GM11168 (cell line): Measurements from ENCODE around the gene IFIH1.

Experiments used
- in situ Hi-C: fragments of 300-500 bp; cut with MboI; formaldehyde crosslinking; loops from one replicate; pipeline ENCODE4 v1.12.0; 2022; ENCODE audit warnings: low sequenced_read_pairs; ENCODE audit not compliant: unreplicated experiment

Gene IFIH1

DNA sequence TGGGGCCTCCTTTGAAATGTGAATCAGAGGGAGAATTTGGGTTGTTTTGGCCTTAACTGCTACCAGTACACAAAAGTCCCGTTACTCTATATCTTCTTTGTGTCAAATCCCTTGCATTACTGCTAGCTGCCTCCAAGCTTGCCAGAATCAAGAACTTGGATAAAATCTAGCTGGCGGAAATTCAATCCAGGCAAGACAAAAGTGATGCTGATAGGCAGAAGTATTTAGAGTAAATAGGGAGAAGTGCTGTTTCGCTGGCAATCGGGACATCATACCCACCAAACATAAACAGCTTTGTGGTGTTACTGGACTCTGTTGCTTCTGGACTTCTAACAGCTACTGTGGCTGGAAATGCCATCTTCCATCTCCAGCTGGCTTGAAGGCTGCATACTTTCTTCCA is 2.5 kb downstream of the IFIH1 start:
- in situ Hi-C loops, result no loop called here

DNA sequence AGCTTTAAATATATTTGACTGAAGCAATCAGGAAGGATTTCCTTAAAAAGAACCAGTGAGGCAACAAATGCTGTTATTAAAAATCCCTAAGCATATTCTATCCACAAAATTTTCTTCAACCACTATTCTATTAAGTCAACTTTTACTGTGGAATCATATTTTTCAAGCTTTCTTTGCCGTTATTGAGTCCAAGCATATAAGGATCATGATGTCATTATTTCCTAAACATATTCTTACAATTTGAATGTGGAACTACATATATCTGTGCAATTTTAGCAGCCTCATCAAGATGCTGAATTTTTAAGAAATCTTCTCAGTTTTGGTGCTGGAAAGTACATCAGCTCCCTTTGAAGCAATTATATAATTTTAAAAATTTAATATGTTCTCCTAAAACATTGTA is 5.6 kb downstream of the IFIH1 start:
- in situ Hi-C loops, result no loop called here

DNA sequence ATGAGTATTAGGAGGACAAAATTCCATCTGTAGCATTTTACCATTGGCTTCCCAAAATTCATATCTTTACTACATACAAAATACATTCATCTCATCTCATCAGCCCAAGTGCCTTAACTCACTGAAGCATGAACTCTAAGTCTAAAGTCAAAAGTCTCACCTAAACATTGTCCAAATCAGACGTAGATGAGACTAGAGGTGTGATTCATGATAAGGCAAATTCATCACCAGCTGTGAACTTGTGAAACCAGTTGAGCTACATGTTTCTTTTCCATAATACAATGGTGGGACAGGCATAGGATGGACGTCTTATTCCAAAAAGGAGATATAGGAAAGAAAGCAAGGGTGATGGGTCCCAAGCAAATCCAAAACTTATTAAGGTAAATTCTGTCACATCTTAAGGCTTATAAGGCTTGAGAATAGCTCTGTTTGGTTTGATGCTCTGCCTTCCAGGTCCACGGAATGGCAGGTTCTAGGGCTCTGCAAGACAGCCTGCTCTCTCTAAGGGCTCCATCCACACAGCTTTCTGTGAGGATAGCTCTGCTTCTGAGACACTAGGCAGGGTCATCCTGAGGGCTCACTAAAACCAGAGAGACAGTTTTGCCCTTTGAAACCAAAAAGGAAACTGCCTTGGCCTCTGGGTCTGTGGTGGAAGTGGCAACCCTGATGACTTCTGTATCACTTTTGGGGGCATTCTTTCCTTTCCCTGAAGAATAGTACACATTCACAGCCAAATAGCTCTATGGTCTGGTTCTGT is 9.6 kb downstream of the IFIH1 start:
- in situ Hi-C loops, result no loop called here

GRCh38 chr2:162305901-162306300 is 12.6 kb downstream of the IFIH1 start:
- in situ Hi-C loops, result no loop called here

GRCh38 chr2:162301877-162302276 is 16.6 kb downstream of the IFIH1 start:
- in situ Hi-C loops, result no loop called here

- in situ Hi-C loops, result no loop called here
Observed at GRCh38 chr2:162301151-162301804, 17.2 kb downstream of the IFIH1 start.

- in situ Hi-C loops, result no loop called here
Observed at GRCh38 chr2:162300266-162300665, 18.2 kb downstream of the IFIH1 start.

DNA sequence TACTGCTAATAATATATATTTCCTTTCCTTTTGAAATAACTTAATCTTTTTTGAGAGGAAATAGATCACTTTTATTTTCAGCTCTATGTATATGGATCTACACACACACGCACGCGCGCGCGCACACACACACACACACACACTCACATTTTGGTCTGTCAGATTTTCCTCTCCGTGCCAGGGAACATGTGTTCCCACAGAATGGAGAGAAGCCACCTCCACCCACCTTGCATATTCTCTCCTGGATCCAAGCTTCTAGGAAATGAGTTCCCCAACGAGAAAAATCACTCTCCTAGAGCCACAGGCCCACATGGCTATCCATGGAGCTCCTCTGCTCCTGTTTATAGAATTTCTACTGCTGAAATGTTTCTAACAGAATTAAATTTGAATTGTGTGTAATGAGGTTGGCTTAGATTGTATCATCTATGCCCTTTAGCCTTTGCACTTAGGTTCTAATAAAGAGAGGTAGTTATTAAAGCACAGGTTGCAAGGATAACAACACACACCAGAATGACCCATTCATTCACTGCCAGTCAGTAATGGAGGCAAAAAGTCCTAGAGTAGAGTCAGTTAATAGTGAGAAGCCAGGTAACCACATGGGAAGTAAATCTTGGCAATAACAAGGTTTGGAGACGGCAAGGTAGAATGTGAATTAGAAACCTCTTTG is 19.7 kb downstream of the IFIH1 start:
- in situ Hi-C loops, result loop anchor here (10.0 kb wide), 1 partner anchor 74 kb away; no protein-coding TSS in a partner anchor

DNA sequence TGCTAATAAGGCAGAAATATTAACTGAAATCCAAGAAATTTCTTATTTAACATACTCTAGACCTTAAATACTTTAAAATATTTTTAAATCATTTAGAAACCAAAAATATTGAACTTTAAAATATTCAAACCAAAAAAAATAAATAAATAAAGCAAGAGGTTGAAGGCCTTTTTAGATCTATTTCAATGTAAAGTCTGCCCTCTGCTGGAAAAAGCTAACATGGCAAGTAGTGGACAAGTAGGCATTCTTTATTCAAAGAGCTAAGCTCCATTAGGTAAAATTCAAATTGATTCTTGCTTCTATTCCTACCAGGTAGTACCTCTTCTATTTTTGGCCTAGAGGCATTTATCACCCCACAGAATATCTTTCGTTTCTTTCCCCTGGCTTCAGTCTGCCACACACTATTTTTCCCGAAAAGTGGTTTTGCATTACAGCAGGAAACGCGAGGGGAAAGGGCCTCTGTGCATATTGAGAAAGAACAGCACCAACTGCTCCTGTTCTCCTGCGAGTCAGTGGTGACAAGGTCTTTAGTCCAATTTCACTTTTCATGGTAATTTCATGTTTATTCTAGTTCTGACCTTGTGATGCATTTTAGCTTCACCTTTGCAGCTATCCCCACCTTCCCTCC is 20.4 kb downstream of the IFIH1 start:
- in situ Hi-C loops, result loop anchor here (10.0 kb wide), 1 partner anchor 73 kb away; no protein-coding TSS in a partner anchor

GRCh38 chr2:162295009-162295408 is 23.5 kb downstream of the IFIH1 start:
- in situ Hi-C loops, result loop anchor here (10.0 kb wide), 1 partner anchor 70 kb away; no protein-coding TSS in a partner anchor

DNA sequence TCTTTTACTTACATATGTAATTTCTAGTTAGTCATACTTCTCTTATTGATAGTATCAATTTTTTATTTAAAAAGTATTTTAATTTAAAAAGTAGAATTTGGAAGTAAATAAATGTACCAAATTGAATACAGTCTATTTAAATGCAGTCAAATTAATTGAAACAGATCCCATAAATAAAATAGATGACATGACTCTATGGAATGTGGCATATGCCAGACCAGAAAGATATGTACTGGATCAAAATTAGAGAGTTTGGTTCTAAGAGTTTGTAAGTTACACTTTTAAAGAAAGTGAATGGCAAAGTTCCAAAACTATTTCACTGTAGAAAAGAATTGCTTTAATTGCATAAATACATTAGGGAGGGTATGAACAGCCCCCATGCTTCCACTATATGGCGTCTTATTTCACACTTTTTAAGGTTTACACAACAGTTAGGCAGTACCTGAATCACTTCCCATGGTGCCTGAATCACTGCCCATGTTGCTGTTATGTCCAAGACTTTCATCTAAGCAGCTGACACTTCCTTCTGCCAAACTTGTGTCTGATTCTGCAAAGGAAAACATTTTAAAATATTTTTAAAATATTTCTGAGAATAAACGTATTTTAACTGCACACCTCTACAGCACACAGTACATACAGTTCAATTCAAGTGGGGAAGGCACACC is 25.2 kb downstream of the IFIH1 start:
- in situ Hi-C loops, result loop anchor here (10.0 kb wide), 1 partner anchor 68 kb away; no protein-coding TSS in a partner anchor

DNA sequence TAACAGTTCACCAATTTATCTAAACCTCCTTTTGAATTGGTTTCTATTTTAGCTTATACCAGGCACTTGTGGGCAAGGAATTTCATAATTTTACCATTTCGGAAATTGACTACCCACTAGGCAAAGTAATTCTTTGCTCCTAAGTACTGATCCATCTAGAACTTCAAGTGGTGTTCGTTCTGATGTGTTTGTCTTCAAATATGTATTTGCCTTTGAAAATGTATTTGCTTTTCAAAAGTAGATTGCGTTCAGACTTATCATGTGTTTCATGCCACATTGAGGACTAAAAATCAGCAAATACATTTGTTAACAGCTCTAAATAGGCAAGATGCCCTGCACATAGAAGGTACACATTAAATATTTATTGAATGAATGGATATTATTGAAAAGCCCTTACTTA is 26.7 kb downstream of the IFIH1 start:
- in situ Hi-C loops, result loop anchor here (10.0 kb wide), 1 partner anchor 67 kb away; no protein-coding TSS in a partner anchor

DNA sequence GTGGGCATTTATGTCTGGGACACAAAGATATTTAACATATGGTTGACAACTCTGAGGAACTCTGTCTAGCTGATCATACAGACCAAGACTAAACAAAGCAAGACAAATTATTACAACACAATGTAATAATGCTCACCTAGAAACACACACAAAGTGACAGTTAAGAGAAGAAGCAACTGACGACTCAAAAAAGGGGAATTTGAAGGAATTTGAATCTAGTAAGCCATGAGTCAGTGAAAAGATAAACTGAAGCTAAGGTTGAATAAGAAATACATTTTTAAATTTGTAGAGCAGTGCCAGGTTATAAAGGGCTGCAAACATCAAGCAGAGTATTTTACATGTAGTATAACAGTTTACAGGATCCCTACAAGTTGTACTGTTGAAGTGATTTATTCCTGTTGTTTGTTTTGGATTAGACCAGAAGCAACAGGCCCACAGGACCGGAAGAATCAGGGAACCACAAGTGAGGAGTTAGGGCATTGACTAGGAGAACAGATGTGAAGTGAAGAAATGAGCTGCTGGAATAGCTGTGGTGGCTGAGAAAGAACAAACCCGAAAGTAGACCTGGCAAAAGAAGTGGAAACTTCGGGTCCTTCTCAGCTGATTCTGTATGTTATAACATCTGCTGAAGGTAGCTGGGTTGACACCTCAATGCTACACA is 35.6 kb downstream of the IFIH1 start:
- in situ Hi-C loops, result no loop called here

DNA sequence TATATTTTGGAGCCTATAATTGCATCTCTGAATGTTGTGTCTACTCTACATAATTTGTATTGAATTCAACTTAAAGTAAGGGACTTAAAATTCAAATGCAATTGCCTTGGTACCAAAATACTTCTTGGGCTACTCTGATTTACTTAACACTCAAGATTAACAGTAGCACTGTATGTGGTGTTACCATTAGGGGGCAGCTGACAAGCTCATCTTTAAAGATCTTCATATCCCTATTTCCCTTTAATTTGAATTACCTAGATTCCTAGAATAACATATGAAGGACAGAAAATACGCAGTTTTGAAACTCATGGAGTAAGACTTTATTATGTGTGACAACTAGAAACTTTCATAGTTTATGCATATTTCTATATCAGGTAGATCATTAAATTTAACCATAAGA is 37.8 kb downstream of the IFIH1 start:
- in situ Hi-C loops, result no loop called here

DNA sequence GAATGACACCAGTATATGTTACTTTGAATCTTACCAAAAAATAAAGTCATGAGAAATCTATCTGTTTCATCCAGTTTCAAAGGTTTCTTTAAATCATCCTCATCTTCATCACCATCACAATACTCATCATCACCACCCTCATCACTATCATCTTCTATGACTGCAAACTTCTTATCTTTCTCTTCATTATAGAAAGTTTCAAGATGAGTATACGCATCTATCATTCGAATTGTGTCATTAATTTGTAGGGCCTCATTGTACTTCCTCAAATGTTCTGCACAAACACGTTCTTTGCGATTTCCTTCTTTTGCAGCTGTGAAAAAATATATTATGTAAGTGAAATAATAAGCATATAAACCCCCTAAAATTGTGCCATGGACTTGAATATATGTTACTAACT is 41.1 kb downstream of the IFIH1 start:
- in situ Hi-C loops, result no loop called here

DNA sequence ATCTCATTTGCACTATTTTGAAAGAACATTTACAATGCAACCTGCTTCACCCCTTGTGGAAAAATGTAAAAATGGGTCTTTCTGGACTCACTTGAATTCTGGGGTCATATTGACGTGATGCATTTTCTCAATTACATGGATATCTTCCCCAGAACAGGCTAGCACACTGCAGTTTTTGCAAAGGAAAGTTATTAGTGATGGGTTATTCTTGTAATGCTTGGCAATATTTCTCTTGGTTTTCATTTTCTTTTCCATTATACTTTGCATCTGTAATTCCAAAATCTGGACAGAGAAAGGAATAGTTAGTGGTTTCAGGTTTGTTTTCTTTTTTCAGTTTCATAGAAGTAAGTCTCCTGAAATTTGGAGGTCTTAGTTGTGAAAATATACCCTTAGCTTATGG is 50.5 kb downstream of the IFIH1 start:
- in situ Hi-C loops, result no loop called here

DNA sequence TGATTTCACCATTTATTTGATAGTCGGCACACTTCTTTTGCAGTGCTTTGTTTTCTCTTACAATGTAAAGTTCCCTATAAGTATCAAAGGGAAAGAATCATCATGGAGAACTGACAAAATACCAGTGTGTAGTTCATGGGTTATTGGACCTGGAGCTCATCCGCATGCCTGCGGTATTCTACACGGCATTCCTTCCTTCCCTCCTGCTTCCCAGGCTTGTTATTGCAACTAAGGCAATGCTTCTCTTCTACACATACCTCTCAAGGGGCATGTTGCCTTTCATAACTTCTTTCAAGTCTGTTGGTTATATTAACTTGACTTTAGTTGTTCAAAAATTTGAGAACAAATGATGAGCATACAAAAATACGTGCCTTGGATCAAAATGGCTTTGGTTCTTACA is 51.0 kb downstream of the IFIH1 start:
- in situ Hi-C loops, result no loop called here

DNA sequence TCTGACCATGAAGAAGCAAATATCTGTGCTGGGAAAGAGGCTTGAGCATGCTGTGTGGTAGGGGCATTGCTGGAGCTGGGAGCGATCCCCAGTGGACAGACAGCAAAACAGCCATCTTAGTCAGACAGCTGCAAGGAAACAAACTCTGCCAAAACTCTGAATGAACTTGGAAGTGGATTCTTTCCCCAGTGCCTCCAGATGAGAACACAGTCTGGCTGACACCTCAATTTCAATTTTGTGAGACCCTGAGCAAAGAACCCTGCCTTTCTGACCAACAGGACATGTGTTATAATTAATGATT is 52.1 kb downstream of the IFIH1 start:
- in situ Hi-C loops, result no loop called here

GRCh38 chr2:162265666-162266459 is 52.6 kb downstream of the IFIH1 start:
- in situ Hi-C loops, result no loop called here
